NB4 (cell line): ENCODE data around the gene SLC26A6.

Source experiments
- POLR2A ChIP-seq: IDR thresholded peaks from 2 replicates; pipeline ENCODE4 v1.6.1; 2011; ENCODE audit warnings: mild to moderate bottlenecking; ENCODE audit not compliant: insufficient read length; ENCODE audit errors: extremely low read depth
- TF ChIP-seq, protein P1 (sequence below): IDR thresholded peaks from one replicate; pipeline ENCODE4 v1.5.1; 2012; ENCODE audit warnings: low read depth, low read length

DNA sequence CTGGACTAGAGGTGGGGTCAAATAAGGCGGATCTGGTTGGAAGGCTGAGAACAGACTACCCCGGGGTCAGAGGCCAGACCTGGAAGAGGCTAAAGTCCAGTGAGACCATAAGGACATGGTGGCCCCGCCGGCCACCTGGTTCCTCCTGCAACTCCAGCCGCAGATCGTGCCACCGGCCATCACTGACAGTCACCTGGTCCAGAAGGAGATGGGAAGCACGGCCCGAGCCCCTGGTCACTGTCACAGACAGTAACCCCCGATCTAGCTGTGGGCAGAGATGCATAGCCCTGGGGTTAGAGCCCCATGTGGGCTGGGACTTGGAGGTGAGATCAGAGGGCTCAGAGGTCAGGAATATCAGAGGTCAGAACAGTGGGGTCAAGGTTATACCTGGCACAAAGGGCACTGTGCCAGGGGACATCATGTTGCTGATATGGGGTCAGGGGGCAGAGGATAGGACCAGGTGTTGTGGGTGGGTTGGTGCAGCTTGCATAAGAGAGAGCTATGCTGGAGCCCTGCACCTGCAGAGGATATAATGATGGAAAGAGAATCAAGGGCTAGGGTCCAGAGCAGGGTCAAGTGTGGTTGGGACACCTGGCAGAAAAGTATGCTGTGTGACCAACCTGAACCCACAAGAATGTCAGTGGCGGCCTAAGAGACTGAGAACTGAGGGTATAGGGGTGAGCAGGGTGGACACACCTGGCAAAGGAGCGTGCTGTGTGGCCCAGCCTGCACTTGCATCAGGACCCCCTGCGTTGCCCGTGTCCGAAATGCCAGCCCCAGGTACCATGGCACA, 17.9 kb upstream of the SLC26A6 start:
- no peak for TF ChIP-seq POLR2A
- TF ChIP-seq, protein P1, sequence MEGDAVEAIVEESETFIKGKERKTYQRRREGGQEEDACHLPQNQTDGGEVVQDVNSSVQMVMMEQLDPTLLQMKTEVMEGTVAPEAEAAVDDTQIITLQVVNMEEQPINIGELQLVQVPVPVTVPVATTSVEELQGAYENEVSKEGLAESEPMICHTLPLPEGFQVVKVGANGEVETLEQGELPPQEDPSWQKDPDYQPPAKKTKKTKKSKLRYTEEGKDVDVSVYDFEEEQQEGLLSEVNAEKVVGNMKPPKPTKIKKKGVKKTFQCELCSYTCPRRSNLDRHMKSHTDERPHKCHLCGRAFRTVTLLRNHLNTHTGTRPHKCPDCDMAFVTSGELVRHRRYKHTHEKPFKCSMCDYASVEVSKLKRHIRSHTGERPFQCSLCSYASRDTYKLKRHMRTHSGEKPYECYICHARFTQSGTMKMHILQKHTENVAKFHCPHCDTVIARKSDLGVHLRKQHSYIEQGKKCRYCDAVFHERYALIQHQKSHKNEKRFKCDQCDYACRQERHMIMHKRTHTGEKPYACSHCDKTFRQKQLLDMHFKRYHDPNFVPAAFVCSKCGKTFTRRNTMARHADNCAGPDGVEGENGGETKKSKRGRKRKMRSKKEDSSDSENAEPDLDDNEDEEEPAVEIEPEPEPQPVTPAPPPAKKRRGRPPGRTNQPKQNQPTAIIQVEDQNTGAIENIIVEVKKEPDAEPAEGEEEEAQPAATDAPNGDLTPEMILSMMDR = no peak
